Epithelial cell of esophagus (primary cell): ENCODE measurements around the gene RTP5.
"Not testable (repeated sequence)": the region's sequence is repeated elsewhere in the genome, so short reads cannot be mapped to it uniquely, and the experiment has no call there.

Source experiments
- DNase-seq: peaks from one replicate; pipeline ENCODE4 v3.0.0; 2010; ENCODE audit warnings: low read depth
- H3K4me3 ChIP-seq: 2 replicates; pipeline ENCODE4 v1.5.1; 2011; ENCODE audit warnings: mild to moderate bottlenecking, low read length, control low read depth
- CTCF ChIP-seq: IDR thresholded peaks from 2 replicates; pipeline ENCODE4 v1.5.1; 2011; ENCODE audit warnings: low read depth, mild to moderate bottlenecking, low read length, control low read depth, inconsistent platforms; ENCODE audit not compliant: insufficient read depth; ENCODE audit errors: missing control alignments

The RTP5 gene

GRCh38 chr2:241833101-241833663 lies 36.3 kb upstream of the RTP5 start:
- H3K4me3 ChIP-seq = no peak overlapping the region
- TF ChIP-seq CTCF = no peak
- no peak for DNase-seq

- not testable (repeated sequence) for H3K4me3 ChIP-seq, DNase-seq
Observed at GRCh38 chr2:241833756-241834526, 35.6 kb upstream of the RTP5 start.

- H3K4me3 ChIP-seq = no peak overlapping the region
- no peak for DNase-seq
- no peak for TF ChIP-seq CTCF
Observed at GRCh38 chr2:241834527-241835210, 34.9 kb upstream of the RTP5 start.

- no peak for TF ChIP-seq CTCF
- no peak overlapping the region for H3K4me3 ChIP-seq
- no peak for DNase-seq
Observed at GRCh38 chr2:241835611-241836010, 33.9 kb upstream of the RTP5 start.

- no peak overlapping the region for H3K4me3 ChIP-seq
Observed at GRCh38 chr2:241836292-241836691, 33.2 kb upstream of the RTP5 start.

GRCh38 chr2:241837197-241837965 lies 32.1 kb upstream of the RTP5 start:
- no peak for DNase-seq
- no peak for TF ChIP-seq CTCF
- H3K4me3 ChIP-seq = no peak overlapping the region

More at GRCh38 chr2:241836292-241836691, 33.2 kb upstream of the RTP5 start:
- TF ChIP-seq CTCF = no peak
- no peak for DNase-seq
